HepG2 (cell line): ENCODE measurements around the gene SNX7. TPM values are rescaled to one million over a fixed set of nuclear protein-coding genes. Genes with fewer than 3 reads are reported as not detected.

Experiments used
- ATAC-seq: fragments of 200-7000 bp; cut with Tn5 transposase; 3 replicates; pipeline ENCODE4 v1.9.1; 2020; ENCODE audit warnings: mild to moderate bottlenecking, moderate library complexity
- BruUV-seq: library from RNA; stranded (reverse); fragments of 400-500 nt; replicated peaks from 2 replicates; lab custom pipeline; 2021; lab: Mats Ljungman, UMichigan
- CTCF ChIA-PET: fragments of 300-600 bp; formaldehyde crosslinking; extraction: SDS; loops from one replicate; lab custom pipeline; 2021; ENCODE audit warnings: low total read pairs, inconsistent platforms, low intra/inter-chr PET ratio; lab: Yijun Ruan, JAX
- POLR2A ChIA-PET: fragments of 350-600 bp; sonication (Branson Sonifier 250); formaldehyde crosslinking; loops from one replicate; lab custom pipeline; 2020; ENCODE audit warnings: antibody characterized with exemption, inconsistent platforms; lab: Yijun Ruan, JAX
- DNase-seq: peaks from one replicate; pipeline ENCODE4 v3.0.0-alpha.2; 2015; ENCODE audit warnings: low spot score
- FAIRE-seq: peaks from 3 replicates; lab custom pipeline; 2011; peaks lifted over from hg19 to GRCh38; lab: Jason Lieb, UNC
- H2AFZ ChIP-seq: one replicate; pipeline ENCODE4 v1.6.1; 2011; ENCODE audit warnings: low read length, inconsistent platforms
- H3K27ac ChIP-seq: fragments of 300-600 bp; 3 replicates; pipeline ENCODE4 v1.8.0; 2011; ENCODE audit warnings: mixed run types, mild to moderate bottlenecking, mixed read lengths, low read length, inconsistent platforms; ENCODE audit not compliant: insufficient read depth; ENCODE audit errors: extremely low read length
- H3K27me3 ChIP-seq, 2 experiments: fragments of 200-600 bp in 1 of 2; 2 replicates in 1 of 2; 3 replicates in 1 of 2; pipeline versions ENCODE4 v1.6.0 to v1.8.0; 2011; ENCODE audit warnings: low read length in 2 of 2, mild to moderate bottlenecking in 2 of 2, moderate library complexity in 2 of 2, inconsistent platforms in 1 of 2; ENCODE audit not compliant: insufficient read depth in 2 of 2, control insufficient read depth in 1 of 2
- H3K36me3 ChIP-seq, 2 experiments: fragments of 200-600 bp in 1 of 2; replicated peaks in 1 of 2; 2 replicates in 1 of 2; 3 replicates in 1 of 2; pipeline versions ENCODE4 v1.5.1 to v1.8.0; 2011; ENCODE audit warnings: low read length in 2 of 2, inconsistent platforms in 1 of 2; ENCODE audit not compliant: insufficient read depth in 2 of 2, control insufficient read depth in 1 of 2
- H3K4me1 ChIP-seq: 2 replicates; pipeline ENCODE4 v1.5.1; 2012; ENCODE audit warnings: low read length, inconsistent platforms; ENCODE audit not compliant: insufficient read depth
- H3K4me2 ChIP-seq: 2 replicates; pipeline ENCODE4 v1.6.0; 2011; ENCODE audit warnings: low read depth, low read length, inconsistent platforms
- H3K4me3 ChIP-seq, 3 experiments: fragments of 200-600 bp in 1 of 3; sonication (generic), shearing (Covaris generic) in 1 of 3; replicated peaks in 1 of 3; 2 replicates each; pipeline ENCODE4 v1.5.1; 2011 to 2016; ENCODE audit warnings: low read length in 3 of 3, inconsistent platforms in 2 of 3, low read depth in 2 of 3, mild to moderate bottlenecking in 2 of 3, control low read depth in 1 of 3, mixed read lengths in 1 of 3; ENCODE audit not compliant: insufficient read depth in 1 of 3
- H3K79me2 ChIP-seq: one replicate; pipeline ENCODE4 v1.6.1; 2011; ENCODE audit warnings: low read length, inconsistent platforms; ENCODE audit not compliant: insufficient read depth
- H3K9ac ChIP-seq: 2 replicates; pipeline ENCODE4 v1.6.0; 2011; ENCODE audit warnings: mild to moderate bottlenecking, low read depth, low read length, inconsistent platforms; ENCODE audit not compliant: insufficient read depth
- H3K9me3 ChIP-seq: 2 replicates; pipeline ENCODE4 v1.5.1; 2012; ENCODE audit warnings: mild to moderate bottlenecking, low read length
- H4K20me1 ChIP-seq: 2 replicates; pipeline ENCODE4 v1.6.0; 2011; ENCODE audit warnings: inconsistent platforms, mild to moderate bottlenecking, low read length, moderate library complexity; ENCODE audit not compliant: insufficient read depth
- BCL6 ChIP-seq: IDR thresholded peaks from 2 replicates; pipeline ENCODE4 v1.6.1; 2016; ENCODE audit warnings: missing genetic modification reagents, missing compliant biosample characterization
- IKZF1 ChIP-seq: fragments of 450-650 bp; IDR thresholded peaks from 2 replicates; pipeline ENCODE4 v1.7.1; 2016
- JUN ChIP-seq: sonication (generic); formaldehyde crosslinking; IDR thresholded peaks from 2 replicates; pipeline ENCODE4 v1.4.0; 2020; ENCODE audit warnings: mild to moderate bottlenecking, missing genetic modification reagents
- KDM5A ChIP-seq: fragments of 200-600 bp; sonication (generic); IDR thresholded peaks from 2 replicates; pipeline ENCODE4 v1.7.0; 2018; ENCODE audit warnings: antibody characterized with exemption, mild to moderate bottlenecking, low read length, borderline replicate concordance
- NFKB2 ChIP-seq: sonication (generic); formaldehyde crosslinking; IDR thresholded peaks from 2 replicates; pipeline ENCODE4 v1.4.0; 2020; ENCODE audit warnings: missing genetic modification reagents, borderline replicate concordance
- PATZ1 ChIP-seq: sonication (generic); formaldehyde crosslinking; IDR thresholded peaks from 2 replicates; pipeline ENCODE4 v1.4.0; 2020; ENCODE audit warnings: missing genetic modification reagents
- SOX13 ChIP-seq, 3 experiments: fragments of 450-650 bp in 1 of 3; sonication (generic) in 1 of 3; formaldehyde crosslinking in 1 of 3; IDR thresholded peaks in 2 of 3; conservative IDR thresholded peaks in 1 of 3; 2 replicates each; pipeline versions ENCODE4 v1.5.0 to v1.6.1; 2016 to 2020; ENCODE audit warnings: antibody characterized with exemption in 1 of 3, mild to moderate bottlenecking in 1 of 3, missing compliant biosample characterization in 1 of 3, missing genetic modification reagents in 1 of 3, moderate library complexity in 1 of 3
- ZBTB10 ChIP-seq: sonication (generic); formaldehyde crosslinking; IDR thresholded peaks from 2 replicates; pipeline ENCODE4 v1.4.0; 2020; ENCODE audit warnings: missing genetic modification reagents, borderline replicate concordance
- ZFP37 ChIP-seq: sonication (generic); formaldehyde crosslinking; IDR thresholded peaks from 2 replicates; pipeline ENCODE4 v1.4.0; 2020; ENCODE audit warnings: missing genetic modification reagents, borderline replicate concordance
- ZNF672 ChIP-seq: sonication (generic); formaldehyde crosslinking; IDR thresholded peaks from 2 replicates; pipeline ENCODE4 v1.8.1; 2022; ENCODE audit warnings: missing genetic modification reagents
- in situ Hi-C: cut with HindIII; loops from 2 replicates; pipeline ENCODE4 v1.10.0; 2017; ENCODE audit warnings: low pct_unique_long_range_greater_than_20kb; ENCODE audit not compliant: extremely low pct_ligation_motif_present
- intact Hi-C: fragments of 100-400 bp; cut with micrococcal nuclease; formaldehyde crosslinking; loops from one replicate; pipeline ENCODE4 v1.10.0; 2022; ENCODE audit not compliant: unreplicated experiment
- polyA plus RNA-seq, 8 experiments: library from polyadenylated mRNA; depleted of rRNA in 3 of 8; stranded (reverse) in 7 of 8; unstranded in 1 of 8; fragments of >200 nt; fragmentation: Illumina TruSeq in 4 of 8; extraction: Trizol in 4 of 8; gene quantifications; 2 replicates each; pipeline versions ENCODE4 v1.2.1 to v1.2.3, GENCODE V29; 2011 to 2016; ENCODE audit warnings: low read depth in 4 of 8, missing spikeins in 1 of 8, mixed read lengths in 1 of 8; ENCODE audit not compliant: insufficient read depth in 1 of 8
- total RNA-seq, 5 experiments: library from RNA; depleted of rRNA; stranded (reverse); fragments of >200 nt; fragmentation: Illumina TruSeq; extraction: Trizol; gene quantifications; 2 replicates each; pipeline ENCODE4 v1.2.3, GENCODE V29; 2016; ENCODE audit warnings: low read depth in 1 of 5
- TF ChIP-seq, protein P1 (sequence below): sonication (generic); formaldehyde crosslinking; conservative IDR thresholded peaks from 2 replicates; pipeline ENCODE4 v1.8.0; 2022; ENCODE audit warnings: low read depth, missing genetic modification reagents
- TF ChIP-seq, protein P2 (sequence below): sonication (generic); formaldehyde crosslinking; conservative IDR thresholded peaks from 2 replicates; pipeline ENCODE4 v1.4.0; 2020; ENCODE audit warnings: missing genetic modification reagents

The SNX7 gene
- total and polyA plus RNA-seq, 2 of the 13 experiments (the other 11 are each of a cell fraction or from before 2014, with no cell fraction given) = 14.3 to 33.5 TPM

GRCh38 chr1:98638185-98638584 is 23.3 kb upstream of the SNX7 start:
- FAIRE-seq (no peak), ATAC-seq (no peak), DNase-seq (no peak)
- no peaks in the 10 kb centered on the region for H3K4me1 ChIP-seq
- no peaks in the 10 kb centered on the region; the same call in 1 of the 2 replicates for H3K9me3 ChIP-seq
- no peak overlapping the region for H3K9ac ChIP-seq
- in situ Hi-C loops = no loop called here
- no peaks in the 10 kb centered on the region for H4K20me1 ChIP-seq
- POLR2A ChIA-PET = no interaction called here
- intact Hi-C loops = no loop called here
- no peaks in the 10 kb centered on the region for H3K79me2 ChIP-seq
- H3K27me3 ChIP-seq = no peaks in the 10 kb centered on the region
- H3K27ac ChIP-seq = no peak overlapping the region
- no peak overlapping the region for H3K4me2 ChIP-seq
- H2AFZ ChIP-seq = no peak overlapping the region
- BruUV-seq = no TSS peak
- H3K4me3 ChIP-seq = no peak overlapping the region
- H3K36me3 ChIP-seq = no peaks in the 10 kb centered on the region
- CTCF ChIA-PET = no interaction called here
- TF ChIP-seq ZFP37 (CRISPR knock-in tag) (no peak), JUN (CRISPR knock-in tag) (no peak), KDM5A (no peak), BCL6 (CRISPR knock-in tag) (no peak), PATZ1 (no peak), ZBTB10 (no peak), NFKB2 (CRISPR knock-in tag) (no peak), IKZF1 (no peak), SOX13 (IDR thresholded peaks at IDR 0.05) (no peak), SOX13 (CRISPR knock-in tag; conservative IDR thresholded peaks at IDR 0.05 in 1 of 2, IDR thresholded peaks at IDR 0.05 in 1 of 2) (no peak), ZNF672 (CRISPR knock-in tag) (no peak)
- TF ChIP-seq, protein P1, sequence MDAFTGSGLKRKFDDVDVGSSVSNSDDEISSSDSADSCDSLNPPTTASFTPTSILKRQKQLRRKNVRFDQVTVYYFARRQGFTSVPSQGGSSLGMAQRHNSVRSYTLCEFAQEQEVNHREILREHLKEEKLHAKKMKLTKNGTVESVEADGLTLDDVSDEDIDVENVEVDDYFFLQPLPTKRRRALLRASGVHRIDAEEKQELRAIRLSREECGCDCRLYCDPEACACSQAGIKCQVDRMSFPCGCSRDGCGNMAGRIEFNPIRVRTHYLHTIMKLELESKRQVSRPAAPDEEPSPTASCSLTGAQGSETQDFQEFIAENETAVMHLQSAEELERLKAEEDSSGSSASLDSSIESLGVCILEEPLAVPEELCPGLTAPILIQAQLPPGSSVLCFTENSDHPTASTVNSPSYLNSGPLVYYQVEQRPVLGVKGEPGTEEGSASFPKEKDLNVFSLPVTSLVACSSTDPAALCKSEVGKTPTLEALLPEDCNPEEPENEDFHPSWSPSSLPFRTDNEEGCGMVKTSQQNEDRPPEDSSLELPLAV (CRISPR knock-in tag) = no peak
- TF ChIP-seq, protein P2, sequence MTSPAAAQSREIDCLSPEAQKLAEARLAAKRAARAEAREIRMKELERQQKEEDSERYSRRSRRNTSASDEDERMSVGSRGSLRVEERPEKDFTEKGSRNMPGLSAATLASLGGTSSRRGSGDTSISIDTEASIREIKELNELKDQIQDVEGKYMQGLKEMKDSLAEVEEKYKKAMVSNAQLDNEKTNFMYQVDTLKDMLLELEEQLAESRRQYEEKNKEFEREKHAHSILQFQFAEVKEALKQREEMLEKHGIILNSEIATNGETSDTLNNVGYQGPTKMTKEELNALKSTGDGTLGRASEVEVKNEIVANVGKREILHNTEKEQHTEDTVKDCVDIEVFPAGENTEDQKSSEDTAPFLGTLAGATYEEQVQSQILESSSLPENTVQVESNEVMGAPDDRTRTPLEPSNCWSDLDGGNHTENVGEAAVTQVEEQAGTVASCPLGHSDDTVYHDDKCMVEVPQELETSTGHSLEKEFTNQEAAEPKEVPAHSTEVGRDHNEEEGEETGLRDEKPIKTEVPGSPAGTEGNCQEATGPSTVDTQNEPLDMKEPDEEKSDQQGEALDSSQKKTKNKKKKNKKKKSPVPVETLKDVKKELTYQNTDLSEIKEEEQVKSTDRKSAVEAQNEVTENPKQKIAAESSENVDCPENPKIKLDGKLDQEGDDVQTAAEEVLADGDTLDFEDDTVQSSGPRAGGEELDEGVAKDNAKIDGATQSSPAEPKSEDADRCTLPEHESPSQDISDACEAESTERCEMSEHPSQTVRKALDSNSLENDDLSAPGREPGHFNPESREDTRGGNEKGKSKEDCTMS (CRISPR knock-in tag) = no peak
